ENCODE data around the gene ALAS1.

DNA sequence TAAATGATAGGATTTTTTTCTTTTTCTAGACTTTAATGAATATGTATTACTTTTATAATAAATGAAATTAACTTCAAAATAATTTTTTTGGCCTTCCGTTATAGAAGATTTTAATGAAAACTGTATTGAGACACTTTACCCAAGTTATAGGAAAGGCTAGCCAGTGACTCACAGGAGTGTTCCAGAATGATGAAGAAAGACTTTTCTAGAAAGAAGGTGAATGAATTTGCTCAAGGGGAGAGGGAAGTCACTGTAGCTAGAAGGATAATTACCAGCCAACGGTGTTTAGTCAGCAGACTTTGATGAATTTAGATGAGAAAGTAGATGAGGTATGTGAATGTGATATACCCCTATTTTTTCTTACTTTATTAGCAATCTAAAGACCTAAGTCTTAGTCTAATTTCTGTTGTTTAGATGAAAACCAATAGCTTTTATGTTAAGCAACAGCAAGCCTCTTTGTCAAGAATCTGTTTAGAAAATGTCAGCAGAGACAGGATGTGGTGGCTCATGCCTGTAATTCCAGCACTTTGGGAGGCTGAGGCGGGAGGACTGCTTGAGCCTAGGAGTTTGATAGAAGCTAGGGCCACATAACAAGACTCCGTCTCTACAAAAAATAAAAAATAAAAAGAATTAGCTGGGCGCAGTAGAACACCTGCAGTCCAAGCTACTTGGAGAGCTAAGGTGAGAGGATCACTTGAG is 3.2 kb downstream of the ALAS1 start:
- TF ChIP-seq, protein P1, sequence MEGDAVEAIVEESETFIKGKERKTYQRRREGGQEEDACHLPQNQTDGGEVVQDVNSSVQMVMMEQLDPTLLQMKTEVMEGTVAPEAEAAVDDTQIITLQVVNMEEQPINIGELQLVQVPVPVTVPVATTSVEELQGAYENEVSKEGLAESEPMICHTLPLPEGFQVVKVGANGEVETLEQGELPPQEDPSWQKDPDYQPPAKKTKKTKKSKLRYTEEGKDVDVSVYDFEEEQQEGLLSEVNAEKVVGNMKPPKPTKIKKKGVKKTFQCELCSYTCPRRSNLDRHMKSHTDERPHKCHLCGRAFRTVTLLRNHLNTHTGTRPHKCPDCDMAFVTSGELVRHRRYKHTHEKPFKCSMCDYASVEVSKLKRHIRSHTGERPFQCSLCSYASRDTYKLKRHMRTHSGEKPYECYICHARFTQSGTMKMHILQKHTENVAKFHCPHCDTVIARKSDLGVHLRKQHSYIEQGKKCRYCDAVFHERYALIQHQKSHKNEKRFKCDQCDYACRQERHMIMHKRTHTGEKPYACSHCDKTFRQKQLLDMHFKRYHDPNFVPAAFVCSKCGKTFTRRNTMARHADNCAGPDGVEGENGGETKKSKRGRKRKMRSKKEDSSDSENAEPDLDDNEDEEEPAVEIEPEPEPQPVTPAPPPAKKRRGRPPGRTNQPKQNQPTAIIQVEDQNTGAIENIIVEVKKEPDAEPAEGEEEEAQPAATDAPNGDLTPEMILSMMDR (IDR thresholded peaks at IDR 0.05) = no peak
- no peak for TF ChIP-seq POLR2AphosphoS5 (IDR thresholded peaks at IDR 0.05)
- no peak for TF ChIP-seq POLR2A (IDR thresholded peaks at IDR 0.05)
- TF ChIP-seq EP300 (IDR thresholded peaks at IDR 0.05) = no peak
